Right renal cortex interstitium (tissue), 3 donors: Measurements from ENCODE around the gene CFAP210. TPM values are rescaled to one million over a fixed set of nuclear protein-coding genes. Genes with fewer than 3 reads are reported as not detected.
"Not testable (repeated sequence)": the region's sequence is repeated elsewhere in the genome, so short reads cannot be mapped to it uniquely, and the experiment has no call there.

Experiments
- DNase-seq, 3 donors: peaks; one replicate each; pipeline ENCODE4 v3.0.0-alpha.2; 2013; ENCODE audit warnings: low read depth in 3 of 3, low spot score in 2 of 3
- polyA plus RNA-seq, 3 donors: library from polyadenylated mRNA; unstranded; fragments of 120-200 nt; gene quantifications; one replicate each; pipeline ENCODE4 v1.2.1, GENCODE V29; 2013; ENCODE audit not compliant: insufficient read length in 3 of 3

Gene CFAP210
- polyA plus RNA-seq, 3 donors, result 1.2 to 3.4 (median 2.4) TPM

DNA sequence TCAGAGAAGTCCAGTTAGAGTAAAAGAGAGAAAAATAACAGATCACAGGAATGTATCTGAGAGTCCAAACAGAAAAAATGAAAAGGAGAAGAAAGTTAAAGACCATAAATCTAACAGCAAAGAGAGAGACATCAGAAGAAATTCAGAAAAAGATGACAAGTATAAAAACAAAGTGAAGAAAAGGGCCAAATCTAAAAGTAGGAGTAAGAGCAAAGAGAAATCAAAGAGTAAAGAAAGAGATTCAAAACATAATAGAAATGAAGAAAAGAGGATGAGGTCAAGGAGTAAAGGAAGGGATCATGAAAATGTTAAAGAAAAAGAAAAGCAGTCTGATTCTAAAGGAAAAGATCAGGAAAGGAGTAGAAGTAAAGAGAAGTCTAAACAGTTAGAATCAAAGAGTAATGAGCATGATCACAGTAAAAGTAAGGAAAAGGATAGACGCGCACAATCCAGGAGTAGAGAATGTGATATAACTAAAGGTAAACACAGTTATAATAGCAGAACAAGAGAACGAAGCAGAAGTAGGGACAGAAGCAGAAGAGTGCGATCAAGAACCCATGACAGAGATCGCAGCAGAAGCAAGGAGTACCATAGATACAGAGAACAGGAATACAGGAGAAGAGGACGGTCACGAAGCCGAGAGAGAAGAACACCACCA lies 57.6 kb downstream of the CFAP210 start:
- DNase-seq, result no peak

DNA sequence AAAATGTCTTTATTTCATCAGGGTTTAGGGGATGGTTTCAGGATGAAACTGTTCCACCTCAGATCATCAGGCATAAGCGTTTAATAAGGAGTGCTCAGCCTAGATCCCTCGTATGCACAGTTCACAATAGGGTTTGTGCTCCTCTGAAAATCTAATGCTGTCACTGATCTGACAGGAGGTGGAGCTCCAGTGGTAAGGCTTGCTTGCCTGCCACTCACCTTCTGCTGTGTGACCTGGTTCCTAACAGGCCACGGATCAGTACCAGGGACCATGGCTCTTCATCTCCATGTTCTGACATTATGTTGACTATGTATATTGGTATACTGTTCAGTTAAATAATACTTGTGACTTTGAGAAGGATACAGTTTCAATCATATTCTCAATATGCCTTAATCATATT lies 68.4 kb downstream of the CFAP210 start:
- DNase-seq, result no peak

DNA sequence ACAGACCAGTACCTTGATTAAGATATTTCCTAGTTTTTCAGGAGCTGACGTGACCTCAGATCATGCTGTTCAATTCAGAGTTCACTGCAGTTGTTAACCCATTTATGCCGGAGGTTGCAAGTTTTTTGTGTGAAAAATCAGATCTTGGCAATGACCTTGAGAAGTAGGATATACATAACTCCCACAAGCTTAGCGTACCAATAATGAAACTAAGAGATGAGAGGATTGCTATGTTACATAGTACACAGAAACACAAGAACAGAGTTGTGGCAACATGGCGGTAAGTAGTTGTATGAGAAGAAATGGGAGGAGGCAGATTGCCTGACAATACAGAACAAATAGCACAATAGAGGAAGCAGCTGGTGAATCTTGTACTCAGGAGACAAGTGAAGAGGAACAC lies 71.0 kb downstream of the CFAP210 start:
- DNase-seq, result no peak

GRCh38 chr2:169620509-169620908 lies 73.7 kb downstream of the CFAP210 start:
- DNase-seq, result no peak

DNA sequence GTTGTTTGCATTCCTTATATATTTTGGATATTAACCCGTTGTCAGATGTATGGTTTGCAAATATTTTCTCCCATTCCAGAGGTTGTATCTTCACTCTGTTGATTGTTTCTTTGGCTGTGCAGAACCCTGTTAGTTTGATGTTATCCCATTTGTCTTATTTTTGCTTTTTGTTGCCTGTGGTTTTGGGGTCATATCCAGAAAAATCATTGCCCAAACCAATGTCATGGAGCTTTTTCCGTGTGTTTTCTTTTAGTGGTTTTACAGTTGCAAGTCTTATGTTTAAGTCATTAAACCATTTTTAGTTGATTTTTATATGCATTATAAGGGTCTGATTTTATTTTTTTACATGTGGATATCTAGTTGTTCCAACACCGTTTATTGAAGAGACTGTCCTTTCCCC lies 74.3 kb downstream of the CFAP210 start:
- no peak for DNase-seq

- DNase-seq, result not testable (repeated sequence)
These were observed 78.2 kb downstream of the CFAP210 start for GRCh38 chr2:169615982-169616381.

GRCh38 chr2:169613876-169614275 lies 80.3 kb downstream of the CFAP210 start:
- no peak for DNase-seq

DNA sequence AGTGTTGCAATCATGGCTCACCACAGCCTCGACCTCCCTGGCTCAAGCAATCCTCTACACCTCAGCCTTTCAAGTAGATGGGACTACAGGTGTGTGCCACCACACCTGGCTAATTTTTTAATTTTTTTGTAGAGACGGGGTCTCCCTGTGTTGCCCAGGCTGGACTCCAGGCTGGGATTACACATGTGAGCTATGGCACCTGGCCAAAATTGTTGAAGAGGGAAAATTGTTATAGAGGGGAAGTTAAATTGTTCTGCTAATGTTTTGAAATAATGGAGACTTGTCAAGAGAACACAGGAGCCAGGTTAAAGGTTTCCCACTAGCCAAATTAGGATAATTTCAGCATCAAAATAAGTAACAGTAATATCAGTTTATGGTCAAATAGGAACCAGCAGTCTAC lies 84.9 kb downstream of the CFAP210 start:
- no peak for DNase-seq

DNA sequence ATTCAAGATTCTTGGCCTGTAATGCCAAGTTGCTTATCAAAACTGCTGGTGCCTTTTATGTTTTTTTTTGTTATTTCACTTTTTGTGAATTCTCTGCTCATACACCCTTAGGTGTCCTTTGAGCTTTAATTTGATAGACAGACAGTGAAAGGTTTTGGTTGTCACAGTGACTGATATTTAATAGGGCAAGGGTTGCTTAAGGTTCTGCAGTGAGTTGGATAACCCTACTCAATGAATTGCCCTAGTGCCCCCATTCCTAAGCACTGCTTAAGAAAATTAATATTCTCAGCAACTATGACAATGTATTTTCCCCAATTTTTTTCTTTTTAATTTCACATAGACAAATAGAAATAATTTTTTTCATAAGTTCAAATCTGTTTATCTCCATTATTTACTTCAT lies 94.6 kb downstream of the CFAP210 start:
- no peak for DNase-seq

DNA sequence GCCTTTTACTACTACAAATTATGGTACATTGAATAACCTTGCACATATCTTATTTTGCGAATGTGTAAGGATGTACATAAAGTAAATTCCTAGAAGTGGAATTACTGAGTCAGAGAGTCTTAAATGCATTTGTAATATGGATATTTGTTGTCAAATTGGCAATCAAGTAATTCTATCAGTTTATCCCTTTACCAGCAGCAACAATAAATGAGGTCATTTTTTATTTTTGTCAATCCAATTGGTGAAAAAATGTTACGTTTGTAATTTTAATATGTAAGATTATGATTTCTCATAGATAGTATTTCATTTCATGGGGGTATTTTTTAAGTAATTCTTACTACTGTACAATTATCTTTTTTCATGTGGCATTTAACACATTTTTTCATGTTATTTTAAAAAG lies 95.2 kb downstream of the CFAP210 start:
- DNase-seq, result no peak

GRCh38 chr2:169596546-169596945 lies 97.7 kb downstream of the CFAP210 start:
- DNase-seq, result not testable (repeated sequence)

Other genes starting within 250 kb of the CFAP210 start
- gene BBS5, start 214.9 kb downstream of the CFAP210 start, polyA plus RNA-seq, result 10 to 100 TPM; 10.3 to 11.4 (median 11.0) TPM
- 1 to 10 TPM; 1.1 to 1.3 (median 1.2) TPM for gene KLHL41, start 184.7 kb downstream of the CFAP210 start, polyA plus RNA-seq
- 10 to 100 TPM; 31.6 to 32.3 (median 32.1) TPM for gene FASTKD1, start 120.5 kb downstream of the CFAP210 start, polyA plus RNA-seq
- 100 to 1,000 TPM; 104 to 129 (median 114) TPM for gene PPIG, start 110.1 kb downstream of the CFAP210 start, polyA plus RNA-seq
- gene PHOSPHO2, start 64 bp upstream of the CFAP210 start, polyA plus RNA-seq, result 10 to 100 TPM; 11.5 to 12.6 (median 11.6) TPM
- 10 to 100 TPM; 35.9 to 40.3 (median 36.8) TPM for gene KLHL23, start 39.4 kb upstream of the CFAP210 start, polyA plus RNA-seq
- 100 to 1,000 TPM; 215 to 217 (median 216) TPM for gene SSB, start 104.5 kb upstream of the CFAP210 start, polyA plus RNA-seq
- 10 to 100 TPM; 48.4 to 54.6 (median 51.1) TPM for gene METTL5, start 130.5 kb upstream of the CFAP210 start, polyA plus RNA-seq
- gene UBR3, start 133.0 kb upstream of the CFAP210 start, polyA plus RNA-seq, result 10 to 100 TPM; 37.3 to 40.5 (median 39.5) TPM